ENCODE measurements around the gene PRR5.

The PRR5 gene

DNA sequence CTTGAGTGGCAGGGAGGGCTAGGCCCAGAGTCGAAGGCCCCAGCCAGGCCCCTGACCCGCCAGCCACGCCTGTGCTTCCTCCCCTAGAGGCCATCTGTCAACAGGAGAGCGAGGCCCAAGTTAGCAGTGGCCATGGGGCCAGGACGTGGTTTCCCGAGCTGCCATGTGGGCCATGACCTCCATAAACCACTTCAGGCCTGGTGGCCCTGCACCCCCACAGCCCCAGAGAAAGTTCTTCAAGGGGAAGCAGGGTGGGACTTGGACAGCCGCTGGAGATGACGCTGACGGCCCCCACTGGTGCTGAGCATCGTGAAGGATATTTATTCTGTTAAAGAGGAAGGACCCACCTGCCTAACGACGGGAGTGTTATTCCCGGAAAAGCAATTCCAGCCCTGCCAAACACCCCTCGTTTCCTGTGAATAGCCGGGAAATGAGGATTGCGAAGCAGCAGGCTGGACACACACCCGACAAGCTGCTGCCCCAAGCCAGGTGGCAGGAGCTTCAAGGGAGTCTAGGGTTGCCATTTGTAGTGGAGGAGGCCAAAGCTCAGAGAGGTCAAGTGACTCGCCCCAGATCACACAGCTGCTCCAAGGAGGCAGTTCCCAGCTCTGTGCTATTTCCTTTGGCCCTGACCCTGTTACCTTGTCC is 12.8 kb downstream of the PRR5 start:
- no peak for DNase-seq (ENCODE audit: low read depth in 4 of 4, low spot score in 1 of 4)

DNA sequence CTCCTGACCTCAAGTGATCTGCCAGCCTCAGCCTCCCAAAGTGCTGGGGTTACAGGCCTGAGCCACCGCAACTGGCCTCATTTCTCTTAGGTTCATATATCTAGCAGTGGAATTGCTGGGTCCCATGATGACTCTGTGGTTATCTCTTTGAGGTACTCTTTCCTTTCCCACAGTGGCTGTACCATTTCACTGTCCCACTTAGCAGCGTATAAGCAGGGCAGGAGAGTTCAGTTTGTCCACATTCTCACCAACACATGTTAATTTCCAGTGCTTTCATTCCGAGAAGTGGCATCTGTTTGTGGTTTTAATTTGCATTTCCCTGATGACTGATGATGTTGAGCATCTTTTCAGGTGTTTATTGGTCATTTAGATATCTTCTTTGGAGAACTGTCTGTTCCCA is 16.4 kb downstream of the PRR5 start:
- no peak for DNase-seq (ENCODE audit: low read depth in 4 of 4, low spot score in 1 of 4)

DNA sequence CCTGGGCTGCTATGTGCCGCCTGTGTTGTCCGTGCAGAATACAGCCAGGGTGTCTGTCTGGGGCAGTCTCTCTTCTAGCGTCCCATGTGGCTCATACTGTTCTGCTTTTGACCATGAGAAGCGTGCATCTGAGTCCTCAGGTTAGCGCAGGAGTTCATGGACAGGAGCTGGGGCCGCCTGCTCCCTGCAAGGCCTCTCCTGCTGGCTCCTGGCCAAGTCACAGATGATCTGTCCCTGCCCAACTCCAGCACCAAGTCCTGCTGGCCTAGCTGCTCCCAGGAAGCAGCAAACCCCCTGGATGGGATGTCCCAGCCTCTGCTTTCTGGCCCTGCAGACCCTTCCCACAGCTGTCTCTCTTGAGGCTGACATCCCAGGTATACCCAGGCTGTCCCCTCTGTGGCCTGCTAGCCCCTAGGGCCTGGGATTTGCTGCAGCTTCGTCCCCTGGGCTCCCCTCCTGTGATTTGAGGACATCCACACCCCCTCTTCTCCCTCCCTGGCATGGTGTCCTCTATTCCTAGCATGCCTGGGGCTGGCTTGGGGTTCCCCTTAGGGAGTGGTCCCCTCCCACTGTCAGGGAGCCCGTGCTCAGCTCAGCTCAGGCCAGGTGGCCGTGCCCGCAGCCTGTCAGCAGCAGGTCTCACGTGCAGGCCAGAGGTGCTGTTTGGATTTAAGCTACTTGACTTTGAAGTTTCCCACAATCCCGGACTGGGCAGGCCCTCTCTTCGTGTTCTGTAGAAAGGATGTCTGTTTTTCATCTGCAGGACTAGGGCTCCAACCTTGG is 17.8 kb downstream of the PRR5 start:
- DNase-seq (ENCODE audit: low read depth in 4 of 4, low spot score in 1 of 4) = no peak

DNA sequence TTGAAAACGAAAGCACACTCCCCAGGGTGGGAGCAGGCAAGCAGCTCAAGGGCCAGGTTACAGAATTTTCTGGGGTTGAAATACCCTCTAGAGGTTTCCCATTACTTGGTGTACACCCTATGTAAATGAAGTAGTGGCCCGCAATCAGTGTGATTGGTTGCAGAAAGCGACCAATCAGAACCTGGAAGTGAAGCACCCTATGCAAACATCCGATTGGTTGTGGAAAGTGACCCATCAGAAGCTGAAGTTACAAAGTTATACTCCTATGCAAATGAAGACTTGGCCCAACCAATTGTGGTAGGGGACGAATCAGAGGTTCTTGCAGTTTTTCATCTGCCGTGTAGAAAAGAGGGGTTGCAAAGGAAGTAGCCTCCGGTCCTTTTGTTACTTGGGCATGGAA is 19.2 kb downstream of the PRR5 start:
- no peak for DNase-seq (ENCODE audit: low read depth in 4 of 4, low spot score in 1 of 4)

DNA sequence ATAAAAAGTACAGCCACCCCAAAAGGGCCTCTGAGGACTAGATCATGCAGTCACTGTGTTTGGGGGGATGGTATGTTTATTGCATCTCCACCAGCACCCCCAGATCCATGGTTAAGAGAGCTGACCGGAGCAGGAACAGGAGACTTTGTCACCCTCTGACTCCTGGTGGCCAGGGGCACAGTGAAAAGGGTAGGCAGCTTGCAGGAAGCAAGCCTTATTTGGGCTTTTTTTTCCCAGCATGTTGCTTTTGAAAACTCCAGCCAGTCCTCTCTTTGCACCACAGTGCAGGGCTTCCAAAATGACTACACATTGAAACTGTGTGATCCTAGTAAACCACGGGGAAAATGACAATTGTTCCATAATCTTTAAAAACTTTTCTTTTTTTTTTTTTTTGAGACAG is 20.6 kb downstream of the PRR5 start:
- no peak for DNase-seq (ENCODE audit: low read depth in 4 of 4, low spot score in 1 of 4)

DNA sequence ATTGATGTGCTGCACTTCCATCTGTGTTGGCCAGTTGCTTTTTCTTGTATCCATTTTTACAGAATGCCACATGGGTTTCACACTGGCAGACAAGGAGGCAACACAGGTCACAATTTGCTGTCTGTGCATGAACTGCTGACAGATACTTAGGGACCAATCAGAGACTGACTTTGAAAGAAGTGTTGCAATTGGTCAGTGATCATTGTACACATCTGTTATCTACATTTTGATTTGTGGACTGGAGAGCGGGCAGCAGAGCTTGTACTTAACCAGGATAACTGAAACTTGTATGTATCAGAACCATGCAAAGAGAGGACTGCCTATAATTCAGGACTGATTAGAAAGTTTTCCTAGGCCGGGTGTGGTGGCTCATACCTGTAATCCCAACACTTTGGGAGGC is 21.8 kb downstream of the PRR5 start:
- no peak for DNase-seq (ENCODE audit: low read depth in 4 of 4, low spot score in 1 of 4)

DNA sequence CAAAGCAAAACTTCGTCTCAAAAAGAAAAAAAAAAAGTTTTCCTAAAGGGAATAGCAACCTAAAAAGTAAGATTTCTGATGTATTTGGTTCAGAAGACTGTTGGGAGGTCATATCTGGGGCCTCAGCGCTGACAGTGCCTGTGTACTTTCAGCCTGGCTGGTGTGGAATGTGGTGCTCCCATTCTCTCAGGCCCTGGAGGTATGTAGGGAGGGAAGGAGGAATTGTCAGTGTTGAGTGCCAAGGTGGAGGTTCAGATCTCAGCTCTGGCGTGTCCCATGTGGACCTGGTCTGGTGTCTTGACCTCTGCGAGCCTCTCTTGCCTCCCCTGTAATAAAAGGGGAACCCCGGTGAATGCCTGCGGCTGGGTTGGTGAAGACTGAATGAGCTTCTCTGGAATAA is 22.4 kb downstream of the PRR5 start:
- no peak for DNase-seq (ENCODE audit: low read depth in 4 of 4, low spot score in 1 of 4)

DNA sequence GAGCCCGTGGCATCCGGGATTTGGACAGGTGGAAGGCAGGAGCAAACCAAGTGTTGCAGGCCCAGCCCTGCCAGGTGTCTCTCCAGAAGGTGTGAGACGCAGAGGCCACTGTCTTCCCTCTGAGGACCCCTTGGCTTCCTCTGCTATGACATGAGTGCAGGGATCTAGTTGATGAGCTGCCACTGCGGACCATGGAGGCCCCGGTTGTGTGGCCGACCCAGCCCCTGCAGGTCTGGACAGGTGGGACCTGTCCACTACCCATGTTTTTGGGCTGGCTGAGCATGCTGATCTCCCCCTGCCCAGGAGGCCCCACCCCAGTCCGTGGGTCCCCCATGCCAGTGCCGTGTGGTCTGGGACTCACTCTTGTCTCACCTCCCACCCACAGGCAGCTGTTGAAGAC is 22.9 kb downstream of the PRR5 start:
- no peak for DNase-seq (ENCODE audit: low read depth in 4 of 4, low spot score in 1 of 4)

DNA sequence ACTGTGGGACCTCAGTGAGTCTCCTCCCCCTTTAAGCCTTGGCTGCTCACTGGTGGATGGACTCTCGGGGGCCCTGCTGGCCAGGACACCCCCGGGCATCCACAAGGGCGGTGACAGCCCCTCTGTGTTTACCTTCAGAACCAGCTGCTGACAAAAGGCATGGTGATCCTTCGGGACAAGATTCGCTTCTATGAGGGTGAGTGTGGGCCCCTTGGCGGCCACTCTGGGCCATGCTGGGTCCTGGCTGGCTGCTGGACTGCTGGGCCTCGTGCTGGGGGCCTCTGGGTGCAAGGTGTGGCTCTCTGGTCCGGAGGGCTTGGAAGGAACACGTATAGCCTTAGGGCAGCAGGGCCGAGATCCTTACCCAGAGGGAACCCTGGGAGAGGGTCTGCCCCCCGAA is 24.4 kb downstream of the PRR5 start:
- no peak for DNase-seq (ENCODE audit: low read depth in 4 of 4, low spot score in 1 of 4)

DNA sequence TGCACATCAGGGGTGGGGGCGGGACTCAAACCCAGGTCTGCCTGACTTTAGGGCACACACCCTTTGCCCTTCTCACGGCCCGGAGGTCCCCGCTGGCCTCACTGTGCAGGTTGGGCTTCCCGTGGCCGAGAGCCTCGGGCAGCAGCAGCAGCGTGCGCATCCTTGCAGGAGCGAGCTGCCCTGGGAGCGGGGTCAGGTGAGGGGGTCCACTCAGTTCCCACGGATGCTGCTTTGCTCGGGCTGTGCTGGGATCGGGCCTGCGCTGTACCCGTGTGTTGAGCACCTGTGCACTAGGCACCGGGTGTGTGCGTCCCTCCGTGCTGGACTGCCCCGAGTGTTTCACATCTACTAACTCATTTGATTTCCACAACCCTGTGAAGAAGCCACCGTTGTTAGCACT is 25.1 kb downstream of the PRR5 start:
- DNase-seq (ENCODE audit: low read depth in 4 of 4, low spot score in 1 of 4) = no peak

DNA sequence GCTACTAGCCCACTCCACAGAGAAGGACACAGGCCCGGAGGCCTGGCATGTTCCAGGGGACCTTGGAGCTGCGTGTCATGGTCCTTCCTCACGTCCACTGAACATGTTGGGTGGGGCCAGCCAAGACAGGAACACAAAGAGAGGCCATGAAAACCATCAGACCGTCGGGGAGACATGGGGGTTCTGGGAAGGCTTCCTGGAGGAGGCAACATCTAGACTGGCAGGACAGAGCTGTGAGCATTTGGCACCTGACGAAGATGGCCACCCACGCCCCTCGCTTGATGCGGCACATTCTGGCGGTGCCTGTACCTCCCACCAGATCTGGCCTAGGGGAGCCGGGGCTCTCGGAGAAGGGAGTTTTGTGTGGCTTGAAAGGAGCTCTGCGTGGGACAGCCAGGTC is 25.7 kb downstream of the PRR5 start:
- no peak for DNase-seq (ENCODE audit: low read depth in 4 of 4, low spot score in 1 of 4)

DNA sequence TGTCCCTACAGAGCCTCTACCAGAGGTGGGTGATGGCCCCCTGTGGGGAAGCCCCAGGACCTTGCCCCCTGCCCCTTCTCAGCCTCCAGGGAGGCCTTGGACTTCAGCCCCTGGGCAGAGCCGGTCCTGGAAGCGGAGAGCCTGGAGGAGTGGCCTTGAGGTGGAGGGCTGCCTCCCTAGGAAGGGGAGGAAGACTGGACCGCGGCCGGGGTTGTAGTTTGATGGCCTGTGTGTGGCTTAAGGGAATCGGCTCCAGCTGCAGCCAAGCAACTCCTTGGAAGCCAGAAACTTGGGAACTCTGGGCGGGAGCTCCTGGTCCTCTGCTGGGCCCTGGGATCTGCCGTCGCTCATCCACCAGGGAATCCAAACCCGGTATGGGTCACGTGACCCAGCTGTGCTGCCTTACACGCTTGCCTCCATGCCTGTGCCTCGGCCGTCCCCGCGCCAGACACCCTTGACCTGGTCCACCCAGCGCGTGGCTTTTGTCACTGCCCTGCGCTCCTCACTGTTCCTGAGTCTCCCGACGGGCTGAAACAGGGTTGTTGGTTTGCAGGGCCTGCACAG is 26.8 kb downstream of the PRR5 start:
- DNase-seq (ENCODE audit: low read depth in 4 of 4, low spot score in 1 of 4) = no peak

DNA sequence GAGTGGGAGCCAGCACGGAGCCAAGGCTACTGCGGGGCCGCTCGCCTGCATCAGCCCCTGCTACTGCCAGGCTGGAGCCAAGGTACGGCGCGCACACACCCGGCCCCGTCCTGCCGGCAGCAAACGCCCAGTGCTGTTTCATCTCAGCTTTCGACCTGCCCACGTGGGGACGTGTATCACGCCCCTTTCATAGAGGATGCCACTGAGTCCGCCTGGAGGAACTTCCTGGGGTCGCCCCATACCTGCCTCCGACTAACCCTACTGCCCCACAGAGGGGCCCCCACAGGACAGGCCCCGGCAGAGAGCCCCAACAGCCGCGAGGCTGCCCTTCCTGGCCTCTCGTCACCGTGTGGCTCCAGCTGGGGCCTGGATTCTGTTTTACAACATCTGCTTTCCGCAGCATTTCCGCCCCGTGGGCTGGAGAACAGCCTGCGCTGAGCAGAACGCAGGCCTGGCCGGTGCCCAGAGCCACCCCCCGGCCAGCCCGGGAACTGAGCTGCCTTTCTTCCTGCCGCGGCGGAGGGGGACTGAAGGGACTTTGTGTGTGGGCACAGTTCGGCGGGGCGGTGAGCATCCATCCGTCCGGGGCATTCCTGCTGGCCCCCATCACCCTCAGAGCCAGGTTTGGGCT is 27.5 kb downstream of the PRR5 start:
- no peak for DNase-seq (ENCODE audit: low read depth in 4 of 4, low spot score in 1 of 4)

DNA sequence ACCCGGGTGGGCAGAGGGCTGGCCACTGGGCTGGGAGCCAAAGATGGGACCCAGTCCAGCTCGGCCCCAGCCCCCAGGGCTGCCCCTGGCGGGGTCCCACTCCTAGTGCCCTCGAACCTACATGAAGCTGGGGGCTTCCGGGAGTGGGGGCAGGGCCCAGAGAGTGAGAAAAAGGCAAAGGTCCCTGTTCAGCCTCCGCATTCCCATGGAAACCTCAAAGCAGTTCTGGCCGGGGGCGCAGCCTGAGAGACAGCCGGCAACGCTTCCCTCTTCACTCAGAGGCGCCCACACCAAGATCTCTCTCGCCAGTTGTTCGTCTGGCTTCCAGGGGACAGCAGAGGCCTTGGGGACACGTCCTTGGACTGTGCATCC is 28.0 kb downstream of the PRR5 start:
- DNase-seq (ENCODE audit: low read depth in 4 of 4, low spot score in 1 of 4) = no peak

DNA sequence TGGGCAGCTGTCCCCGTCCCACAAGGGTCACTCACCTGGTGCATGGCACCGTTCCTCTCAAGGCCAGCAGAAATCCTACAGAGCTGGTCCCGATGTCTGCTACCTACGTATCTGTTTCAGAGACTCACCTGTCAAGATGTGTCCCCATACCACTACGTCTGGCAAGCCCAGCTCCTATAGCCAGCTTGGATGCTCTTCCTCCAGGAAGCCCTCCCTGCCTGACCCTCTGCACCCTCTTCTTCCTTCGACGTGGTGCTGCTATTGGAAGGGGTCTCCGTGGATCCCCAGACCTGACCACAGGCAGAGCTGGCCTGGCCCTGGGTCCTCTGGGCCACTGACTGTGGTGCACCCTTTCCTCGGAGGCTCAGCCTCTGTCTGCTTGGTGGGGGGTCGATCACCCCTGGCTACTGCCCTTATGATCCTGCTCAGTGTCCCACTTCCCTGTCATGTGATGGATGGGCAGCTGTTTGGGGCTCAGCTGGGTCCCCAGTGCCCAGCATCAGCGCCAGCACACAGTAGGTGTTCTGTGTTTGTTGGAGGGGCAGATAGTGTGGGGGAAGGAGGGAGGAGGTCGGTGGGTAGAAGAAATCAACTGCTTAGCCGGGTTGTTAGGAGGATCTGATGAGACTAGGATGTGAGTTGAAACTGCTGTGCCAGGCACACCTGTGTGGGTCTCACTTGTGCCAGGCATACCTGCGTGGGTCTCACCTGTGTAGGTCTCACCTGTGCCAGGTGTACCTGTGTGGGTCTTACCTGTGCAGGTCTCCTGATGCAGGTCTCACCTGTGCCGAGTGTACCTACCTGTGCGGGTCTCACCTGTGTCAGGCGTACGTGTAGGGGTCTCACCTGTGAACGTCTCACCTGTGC is 28.7 kb downstream of the PRR5 start:
- no peak for DNase-seq (ENCODE audit: low read depth in 4 of 4, low spot score in 1 of 4)

DNA sequence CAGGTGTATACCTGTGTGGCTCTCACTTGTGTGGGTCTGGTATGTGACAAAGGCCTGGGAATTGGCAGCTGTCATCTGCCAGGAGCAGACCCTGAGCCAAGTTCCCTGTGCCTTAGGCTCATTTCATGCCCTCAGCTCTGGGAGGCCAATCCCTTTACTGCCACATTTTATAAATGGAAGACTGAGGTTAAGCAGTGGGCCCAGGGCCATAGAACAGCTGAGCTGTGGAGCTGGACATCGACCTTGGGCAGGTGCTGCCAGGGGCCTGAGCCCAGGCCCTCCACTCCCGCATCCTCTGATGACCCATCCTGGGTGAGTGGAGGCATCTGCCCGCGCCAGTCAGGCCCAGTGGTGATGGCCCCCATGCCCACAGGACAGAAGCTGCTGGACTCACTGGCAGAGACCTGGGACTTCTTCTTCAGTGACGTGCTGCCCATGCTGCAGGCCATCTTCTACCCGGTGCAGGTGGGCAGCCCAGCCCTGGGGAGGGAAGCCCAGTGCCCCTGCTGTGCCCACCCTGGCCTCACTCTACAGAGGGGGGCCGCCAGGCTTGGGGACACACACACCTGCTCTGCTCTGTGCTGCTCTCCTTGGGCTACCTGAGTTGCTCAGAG is 29.5 kb downstream of the PRR5 start:
- DNase-seq (ENCODE audit: low read depth in 4 of 4, low spot score in 1 of 4) = no peak

DNA sequence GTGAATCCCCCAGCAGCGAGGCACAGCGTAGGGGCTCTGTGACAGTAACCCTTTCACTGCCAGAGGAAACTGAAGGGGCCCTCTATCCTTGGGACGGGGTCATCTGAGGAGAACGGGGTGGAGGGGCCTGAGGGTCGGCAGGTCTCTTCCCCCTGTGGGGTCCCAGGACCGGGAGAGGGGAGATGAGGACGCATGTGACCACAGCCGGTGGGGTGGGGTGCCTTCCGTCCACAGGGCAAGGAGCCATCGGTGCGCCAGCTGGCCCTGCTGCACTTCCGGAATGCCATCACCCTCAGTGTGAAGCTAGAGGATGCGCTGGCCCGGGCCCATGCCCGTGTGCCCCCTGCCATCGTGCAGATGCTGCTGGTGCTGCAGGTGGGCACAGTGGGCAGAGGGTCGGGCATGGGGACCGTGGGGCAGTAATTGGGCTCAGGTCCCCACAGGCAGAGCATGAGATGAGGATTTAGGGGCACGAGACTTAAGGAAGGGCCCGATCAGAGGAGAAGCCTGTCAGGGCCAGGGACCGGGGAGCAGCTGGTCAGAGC is 30.1 kb downstream of the PRR5 start:
- DNase-seq (ENCODE audit: low read depth in 4 of 4, low spot score in 1 of 4) = no peak

DNA sequence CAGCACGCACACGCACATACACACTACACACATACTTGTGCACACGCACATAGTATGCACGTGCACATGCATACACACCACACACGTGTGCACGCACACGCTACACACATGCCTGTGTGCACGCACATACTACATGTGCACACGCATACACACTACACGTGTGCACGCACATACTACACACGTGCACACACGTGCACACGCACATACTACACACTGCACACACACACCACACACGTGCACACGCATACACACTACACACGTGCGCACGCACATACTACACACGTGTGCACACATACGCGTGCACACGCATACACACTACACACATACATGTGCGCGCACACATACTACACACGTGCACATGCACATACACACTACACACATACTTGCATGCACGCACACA is 30.7 kb downstream of the PRR5 start:
- DNase-seq (ENCODE audit: low read depth in 4 of 4, low spot score in 1 of 4) = no peak

DNA sequence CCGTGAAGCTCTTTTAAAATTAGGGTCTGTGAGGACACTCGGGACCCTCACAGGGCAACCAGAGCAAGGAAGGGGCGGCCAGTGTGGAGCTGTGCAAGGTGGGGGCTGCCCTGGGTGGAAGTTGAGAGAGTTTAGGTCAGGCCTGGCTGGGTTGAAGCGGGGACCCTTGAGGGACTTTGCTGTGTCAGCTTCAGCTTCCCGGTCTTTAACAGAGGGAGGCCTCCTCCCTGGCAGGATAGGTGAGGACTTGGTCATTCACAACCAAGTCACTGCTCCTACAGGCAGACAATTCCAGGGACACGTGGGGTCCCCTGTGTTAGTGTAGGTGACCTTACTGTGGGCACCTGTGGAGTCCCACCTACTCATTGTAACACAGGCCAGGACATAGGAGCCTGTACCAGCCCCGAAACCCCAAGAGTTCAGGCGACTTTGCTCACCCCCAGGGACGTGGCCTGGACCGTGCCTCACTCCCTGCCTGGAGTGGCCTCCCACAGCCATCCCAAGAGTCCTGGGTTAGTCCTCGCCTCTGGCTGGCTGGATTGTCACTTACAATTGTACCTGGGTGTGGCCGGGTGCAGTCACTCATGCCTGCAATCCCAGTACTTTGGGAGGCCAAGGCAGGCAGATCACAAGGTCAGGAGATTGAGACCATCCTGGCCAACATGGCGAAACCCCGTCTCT is 31.6 kb downstream of the PRR5 start:
- DNase-seq (ENCODE audit: low read depth in 4 of 4, low spot score in 1 of 4) = no peak

DNA sequence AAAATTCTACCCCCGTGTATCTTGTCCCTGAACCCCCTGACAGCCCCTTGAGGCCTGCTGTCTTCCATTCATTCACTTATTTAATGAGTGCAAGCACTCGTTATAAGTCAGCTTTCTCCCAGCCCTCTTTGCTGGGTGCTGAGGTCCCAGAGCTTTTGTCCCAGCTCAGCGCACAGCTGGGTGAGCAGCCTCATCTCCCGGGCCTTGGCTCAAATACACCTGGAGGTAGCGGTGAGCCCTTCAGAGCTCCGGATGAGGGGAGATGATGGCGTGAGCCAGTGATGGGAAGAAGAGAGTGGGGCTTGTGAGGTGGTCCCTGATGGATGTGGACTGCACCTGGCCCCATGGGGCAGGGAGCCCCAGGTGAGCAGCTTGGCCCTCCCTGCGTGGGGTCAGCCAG is 32.3 kb downstream of the PRR5 start:
- no peak for DNase-seq (ENCODE audit: low read depth in 4 of 4, low spot score in 1 of 4)

Measured in stimulated activated CD4-positive, alpha-beta T cell treated with anti-CD3 and anti-CD28 coated beads, Interleukin-1b, Interleukin-23, amount 100 ng/mL, for 24 hours (primary cell).